ENCODE measurements around the gene TRIM8. TPM values are rescaled to one million over a fixed set of nuclear protein-coding genes. Genes with fewer than 3 reads are reported as not detected.

TRIM8 gene
- total RNA-seq, 2 donors from 2014 or later = 148 to 222 TPM

- no peak for DNase-seq (ENCODE audit: low spot score)
Observed at GRCh38 chr10:102601639-102602038, 42.6 kb upstream of the TRIM8 start.

DNA sequence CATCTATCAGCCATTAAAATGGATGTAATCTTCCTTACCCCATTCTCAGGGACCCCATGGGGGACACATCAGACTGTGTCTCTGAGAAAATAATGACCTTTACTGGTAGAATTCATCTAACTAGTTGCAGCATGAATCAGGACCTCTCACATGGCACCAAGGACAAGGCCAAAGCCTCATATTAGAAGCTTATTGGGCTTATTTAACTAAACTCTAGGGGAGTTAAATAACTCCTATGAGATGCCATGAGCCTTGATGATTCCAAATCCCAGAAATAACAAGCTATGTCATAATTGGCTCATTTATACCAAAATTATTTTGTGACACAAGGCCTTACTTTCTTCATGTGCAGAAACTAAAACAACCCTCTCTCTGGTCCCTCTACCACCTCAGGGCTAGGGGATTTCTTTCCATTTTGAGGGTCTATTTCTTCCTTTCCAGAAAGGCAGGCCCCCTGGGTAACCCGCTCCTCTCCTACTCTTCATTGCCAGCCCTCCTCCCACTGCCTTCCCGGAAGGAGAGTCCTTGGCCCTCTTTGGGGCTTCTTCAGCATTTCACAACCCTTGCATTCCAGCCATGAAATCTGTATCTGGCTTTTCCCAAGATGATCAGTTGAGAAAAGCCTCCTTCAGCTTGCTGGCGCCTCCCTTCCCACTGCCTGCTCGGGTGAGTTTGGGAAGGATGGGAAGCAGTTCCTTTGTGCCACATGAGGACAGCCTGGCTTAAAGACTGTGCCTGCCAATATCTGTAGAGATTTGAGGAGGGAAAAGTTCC, 41.8 kb upstream of the TRIM8 start:
- TF ChIP-seq CTCF (IDR thresholded peaks at IDR 0.05) = no peak
- no peak for TF ChIP-seq POLR2AphosphoS5 (IDR thresholded peaks at IDR 0.05)
- TF ChIP-seq POLR2A (IDR thresholded peaks at IDR 0.05) = no peak
- Histone ChIP-seq H3K9me3 (no peaks in the 10 kb centered on the region), H3K27me3 (replicated peaks; ENCODE audit: insufficient read depth) (no peaks in the 10 kb centered on the region), H3K36me3 (no peaks in the 10 kb centered on the region), H3K4me1 (replicated peaks) (no peaks in the 10 kb centered on the region), H3K27ac (no peak overlapping the region), H3K4me3 (no peak overlapping the region)
- intact Hi-C loops (cut with DNase I) = no loop called here
- 81% methylated on average over 4 of the region's 4 CpGs for WGBS
- no peak for DNase-seq (ENCODE audit: low spot score)

More at GRCh38 chr10:102601639-102602038, 42.6 kb upstream of the TRIM8 start:
- 94% methylated on average over 9 of the region's 9 CpGs for WGBS
- Histone ChIP-seq H3K4me1 (replicated peaks) (no peaks in the 10 kb centered on the region), H3K36me3 (no peaks in the 10 kb centered on the region), H3K27me3 (replicated peaks; ENCODE audit: insufficient read depth) (no peaks in the 10 kb centered on the region), H3K27ac (no peak overlapping the region), H3K9me3 (no peaks in the 10 kb centered on the region), H3K4me3 (no peak overlapping the region)
- no peak for TF ChIP-seq POLR2A (IDR thresholded peaks at IDR 0.05)
- no peak for TF ChIP-seq CTCF (IDR thresholded peaks at IDR 0.05)
- TF ChIP-seq POLR2AphosphoS5 (IDR thresholded peaks at IDR 0.05) = no peak
- intact Hi-C loops (cut with DNase I) = no loop called here

GRCh38 chr10:102603946-102604345, 40.3 kb upstream of the TRIM8 start:
- no peak overlapping the region for H3K4me3 ChIP-seq
- no peak for DNase-seq (ENCODE audit: low spot score)
- no peak overlapping the region for H3K27ac ChIP-seq
- no peaks in the 10 kb centered on the region for H3K36me3 ChIP-seq
- TF ChIP-seq CTCF (IDR thresholded peaks at IDR 0.05) (no peak), POLR2A (IDR thresholded peaks at IDR 0.05) (no peak), POLR2AphosphoS5 (IDR thresholded peaks at IDR 0.05) (no peak)
- intact Hi-C loops (cut with DNase I) = no loop called here
- 83% methylated on average over 7 of the region's 7 CpGs for whole genome bisulfite sequencing
- no peaks in the 10 kb centered on the region for H3K27me3 ChIP-seq (replicated peaks; ENCODE audit: insufficient read depth)
- no peaks in the 10 kb centered on the region for H3K4me1 ChIP-seq (replicated peaks)
- no peaks in the 10 kb centered on the region for H3K9me3 ChIP-seq

- H3K27me3 ChIP-seq (replicated peaks; ENCODE audit: insufficient read depth) = no peaks in the 10 kb centered on the region
- WGBS = 66% methylated on average over 6 of the region's 6 CpGs
- H3K36me3 ChIP-seq = no peaks in the 10 kb centered on the region
- no peak for TF ChIP-seq POLR2A (IDR thresholded peaks at IDR 0.05)
- no peak for TF ChIP-seq CTCF (IDR thresholded peaks at IDR 0.05)
- no peak for TF ChIP-seq POLR2AphosphoS5 (IDR thresholded peaks at IDR 0.05)
- intact Hi-C loops (cut with DNase I) = no loop called here
- H3K4me1 ChIP-seq (replicated peaks) = no peaks in the 10 kb centered on the region
- DNase-seq (ENCODE audit: low spot score) = no peak
- no peaks in the 10 kb centered on the region for H3K9me3 ChIP-seq
- H3K4me3 ChIP-seq = no peak overlapping the region
- no peak overlapping the region for H3K27ac ChIP-seq
Observed at GRCh38 chr10:102604439-102604841, 39.8 kb upstream of the TRIM8 start.

DNA sequence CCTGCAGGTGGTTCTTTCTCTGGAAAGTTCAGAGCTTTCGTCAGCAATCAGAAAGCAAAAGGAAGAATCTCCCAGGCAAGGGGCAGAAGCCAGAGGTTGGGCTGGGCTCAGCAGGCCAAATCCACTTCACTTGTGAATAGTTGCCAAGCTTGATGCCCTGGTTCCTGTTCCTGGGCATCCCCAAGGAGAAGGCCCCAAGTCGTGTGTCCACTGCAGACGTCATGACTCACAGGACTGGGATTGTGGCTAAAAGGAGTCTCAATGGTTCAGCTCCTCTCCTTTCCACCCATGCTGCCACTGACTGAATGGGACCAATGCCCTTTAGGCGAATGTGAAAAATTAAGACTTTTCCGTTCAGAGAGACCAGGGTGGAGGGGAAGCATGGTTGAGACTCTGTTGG, 38.6 kb upstream of the TRIM8 start:
- intact Hi-C loops (cut with DNase I) = no loop called here
- Histone ChIP-seq H3K27me3 (replicated peaks; ENCODE audit: insufficient read depth) (no peaks in the 10 kb centered on the region), H3K4me1 (replicated peaks) (no peaks in the 10 kb centered on the region), H3K36me3 (no peaks in the 10 kb centered on the region), H3K4me3 (no peak overlapping the region), H3K27ac (no peak overlapping the region), H3K9me3 (no peaks in the 10 kb centered on the region)
- 87% methylated on average over 5 of the region's 5 CpGs for WGBS
- TF ChIP-seq POLR2A (IDR thresholded peaks at IDR 0.05) = no peak
- no peak for TF ChIP-seq CTCF (IDR thresholded peaks at IDR 0.05)
- TF ChIP-seq POLR2AphosphoS5 (IDR thresholded peaks at IDR 0.05) = no peak
- no peak for DNase-seq (ENCODE audit: low spot score)

Data from prostate gland (tissue), 2 donors.